HCT116 (cell line): Measurements from ENCODE around the gene SEC16A. TPM values are rescaled to one million over a fixed set of nuclear protein-coding genes. Genes with fewer than 3 reads are reported as not detected.

Source experiments
- ATAC-seq: fragments of 200-7000 bp; cut with Tn5 transposase; 2 replicates; pipeline ENCODE4 v1.9.1; 2020; ENCODE audit warnings: mild to moderate bottlenecking, moderate library complexity
- BruUV-seq: library from RNA; stranded (reverse); fragments of 400-500 nt; replicated peaks from 2 replicates; lab custom pipeline; 2021; lab: Mats Ljungman, UMichigan
- CTCF ChIA-PET: fragments of 300-600 bp; sonication (Branson Sonifier 250); formaldehyde crosslinking; loops from one replicate; lab custom pipeline; 2021; ENCODE audit warnings: antibody characterized with exemption; lab: Charles Lee
- POLR2A ChIA-PET: fragments of 300-600, 350-600 bp; sonication (Branson Sonifier 250); formaldehyde crosslinking; loops from one replicate; lab custom pipeline; 2021; ENCODE audit warnings: antibody characterized with exemption; lab: Charles Lee
- RAD21 ChIA-PET, 2 experiments: fragments of 300-600 bp; sonication (Branson Sonifier 250); formaldehyde crosslinking; loops; one replicate each; lab custom pipeline; 2023; ENCODE audit warnings: low total read pairs in 2 of 2; ENCODE audit not compliant: uncharacterized antibody in 2 of 2, unreplicated experiment in 2 of 2, low non-redundant PET in 1 of 2; lab: Charles Lee
- DNase-seq: peaks from one replicate; pipeline ENCODE4 v3.0.0-alpha.2; 2010; ENCODE audit warnings: low read depth, low spot score
- H2AFZ ChIP-seq: fragments of 200-600 bp; shearing (Covaris generic), sonication (generic); 2 replicates; pipeline ENCODE4 v1.6.1; 2017; ENCODE audit warnings: low read depth, mixed run types, mixed read lengths, antibody characterized with exemption, low read length; ENCODE audit not compliant: poor library complexity, severe bottlenecking
- H3K27ac ChIP-seq: 2 replicates; pipeline ENCODE4 v1.5.1; 2012; ENCODE audit warnings: low read depth, low read length
- H3K27me3 ChIP-seq: fragments of 200-600 bp; sonication (generic); 2 replicates; pipeline ENCODE4 v1.6.1; 2016; ENCODE audit warnings: mixed run types, low read length, mixed read lengths; ENCODE audit not compliant: insufficient read depth
- H3K36me3 ChIP-seq, 2 experiments: fragments of 200-500 bp in 1 of 2; fragments of 200-600 bp in 1 of 2; sonication (Bioruptor generic) in 1 of 2; sonication (generic) in 1 of 2; 2 replicates each; pipeline versions ENCODE4 v1.5.1 to v1.6.1; 2014 to 2016; ENCODE audit warnings: low read length in 2 of 2, inconsistent platforms in 1 of 2, mixed read lengths in 1 of 2, mixed run types in 1 of 2; ENCODE audit not compliant: insufficient read depth in 2 of 2, control insufficient read depth in 1 of 2
- H3K4me1 ChIP-seq, 2 experiments: fragments of 200-600 bp in 1 of 2; sonication (generic) in 1 of 2; 2 replicates each; pipeline versions ENCODE4 v1.5.1 to v1.6.1; 2012 to 2017; ENCODE audit warnings: low read length in 2 of 2, inconsistent platforms in 1 of 2, mild to moderate bottlenecking in 1 of 2, mixed read lengths in 1 of 2, mixed run types in 1 of 2, moderate library complexity in 1 of 2; ENCODE audit not compliant: insufficient read depth in 2 of 2, control insufficient read depth in 1 of 2
- H3K4me2 ChIP-seq: fragments of 200-600 bp; sonication (generic); 2 replicates; pipeline ENCODE4 v1.6.1; 2017; ENCODE audit warnings: mixed run types, low read length, mixed read lengths
- H3K4me3 ChIP-seq, 2 experiments: fragments of 200-600 bp in 1 of 2; sonication (generic) in 1 of 2; replicated peaks in 1 of 2; 2 replicates each; pipeline ENCODE4 v1.5.1; 2011 to 2016; ENCODE audit warnings: low read length in 2 of 2, control low read depth in 1 of 2, low read depth in 1 of 2, mild to moderate bottlenecking in 1 of 2, mixed read lengths in 1 of 2, mixed run types in 1 of 2
- H3K79me2 ChIP-seq: fragments of 200-600 bp; sonication (generic); 2 replicates; pipeline ENCODE4 v1.6.1; 2017; ENCODE audit warnings: mild to moderate bottlenecking, mixed run types, low read length, moderate library complexity, mixed read lengths; ENCODE audit not compliant: insufficient read depth
- H3K9ac ChIP-seq: fragments of 200-600 bp; sonication (generic); 2 replicates; pipeline ENCODE4 v1.6.1; 2016; ENCODE audit warnings: low read length, mixed read lengths
- H3K9me2 ChIP-seq: fragments of 200-600 bp; sonication (generic), shearing (Covaris generic); 2 replicates; pipeline ENCODE4 v1.6.1; 2017; ENCODE audit warnings: mixed run types, mild to moderate bottlenecking, moderate library complexity; ENCODE audit not compliant: insufficient read depth
- H3K9me3 ChIP-seq, 2 experiments: fragments of 200-500 bp in 1 of 2; fragments of 200-600 bp in 1 of 2; sonication (Bioruptor generic) in 1 of 2; sonication (generic) in 1 of 2; 2 replicates each; pipeline ENCODE4 v1.6.1; 2014 to 2017; ENCODE audit warnings: low read length in 2 of 2, mixed read lengths in 2 of 2, inconsistent platforms in 1 of 2, low read depth in 1 of 2, mild to moderate bottlenecking in 1 of 2, mixed run types in 1 of 2, moderate library complexity in 1 of 2; ENCODE audit not compliant: control insufficient read depth in 1 of 2, insufficient read depth in 1 of 2
- H4K20me1 ChIP-seq: fragments of 200-600 bp; sonication (generic), shearing (Covaris generic); 2 replicates; pipeline ENCODE4 v1.6.1; 2017; ENCODE audit warnings: mixed run types, mild to moderate bottlenecking, moderate library complexity; ENCODE audit not compliant: insufficient read depth
- CBX3 ChIP-seq: IDR thresholded peaks from 2 replicates; pipeline ENCODE4 v1.6.1; 2012; ENCODE audit warnings: low read depth
- CEBPB ChIP-seq: IDR thresholded peaks from 2 replicates; pipeline ENCODE4 v1.6.1; 2012; ENCODE audit warnings: low read depth
- ELF1 ChIP-seq: IDR thresholded peaks from 2 replicates; pipeline ENCODE4 v1.6.1; 2012; ENCODE audit warnings: low read depth, borderline replicate concordance
- EZH2phosphoT487 ChIP-seq: fragments of 200-600 bp; IDR thresholded peaks from 2 replicates; pipeline ENCODE4 v1.6.1; 2018; ENCODE audit warnings: antibody characterized with exemption, borderline replicate concordance
- FOSL1 ChIP-seq: IDR thresholded peaks from 2 replicates; pipeline ENCODE4 v1.6.1; 2012; ENCODE audit warnings: low read depth
- POLR2A ChIP-seq: IDR thresholded peaks from 2 replicates; pipeline ENCODE4 v1.7.0; 2011; ENCODE audit warnings: borderline replicate concordance; ENCODE audit not compliant: insufficient read depth, insufficient read length; ENCODE audit errors: extremely low read depth
- SIN3A ChIP-seq: IDR thresholded peaks from 2 replicates; pipeline ENCODE4 v1.6.1; 2012; ENCODE audit warnings: low read depth
- SP1 ChIP-seq: IDR thresholded peaks from 2 replicates; pipeline ENCODE4 v1.6.1; 2012; ENCODE audit warnings: low read depth
- TCF7L2 ChIP-seq: IDR thresholded peaks from 2 replicates; pipeline ENCODE4 v1.7.0; 2011; ENCODE audit warnings: borderline replicate concordance, inconsistent platforms; ENCODE audit not compliant: insufficient read depth, insufficient read length; ENCODE audit errors: extremely low read depth
- intact Hi-C: fragments of 100-400 bp; cut with micrococcal nuclease; formaldehyde crosslinking; loops from 2 replicates; pipeline ENCODE4 v1.10.0; 2022
- total RNA-seq: library from RNA; stranded (reverse); gene quantifications from one replicate; pipeline ENCODE4 v1.2.1, GENCODE V29; 2021; ENCODE audit not compliant: unreplicated experiment
- TF ChIP-seq, protein P1 (sequence below), 3 experiments: fragments of 200-600 bp in 1 of 3; sonication (generic) in 1 of 3; IDR thresholded peaks in 2 of 3; conservative IDR thresholded peaks in 1 of 3; 2 replicates each; pipeline ENCODE4 v1.5.1; 2012 to 2017; ENCODE audit warnings: low read depth in 2 of 3, low read length in 2 of 3, antibody characterized with exemption in 1 of 3, borderline replicate concordance in 1 of 3, control low read depth in 1 of 3, mild to moderate bottlenecking in 1 of 3, mixed read lengths in 1 of 3, mixed run types in 1 of 3, moderate library complexity in 1 of 3; ENCODE audit not compliant: insufficient read depth in 1 of 3
- TF ChIP-seq, protein P2 (sequence below): IDR thresholded peaks from 2 replicates; pipeline ENCODE4 v1.6.1; 2011; ENCODE audit warnings: mild to moderate bottlenecking, low read length, moderate library complexity; ENCODE audit not compliant: insufficient replicate concordance; ENCODE audit errors: extremely low read depth

The SEC16A gene
- total RNA-seq, 1 experiment from 2014 or later, result 49.8 TPM

DNA sequence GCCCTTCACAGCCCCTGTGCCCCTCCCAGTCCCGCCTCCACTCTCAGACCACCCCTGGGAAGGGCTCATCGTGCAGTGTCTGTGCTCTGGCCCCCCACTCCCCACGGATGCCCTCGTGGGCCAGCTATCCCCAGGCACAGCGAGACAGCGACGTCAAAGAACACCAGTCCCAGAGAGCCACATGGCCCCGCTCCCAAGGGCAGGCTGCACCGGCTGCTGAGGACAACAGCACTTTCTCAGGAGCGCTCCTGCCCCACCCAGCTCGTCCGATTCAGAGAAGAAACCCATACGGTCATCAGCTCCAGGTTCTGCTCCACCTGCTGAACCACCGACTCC is 78.1 kb downstream of the SEC16A start:
- no peak for TF ChIP-seq EZH2phosphoT487
- TF ChIP-seq CEBPB, result no peak
- no peak for TF ChIP-seq TCF7L2
- TF ChIP-seq, protein P1, sequence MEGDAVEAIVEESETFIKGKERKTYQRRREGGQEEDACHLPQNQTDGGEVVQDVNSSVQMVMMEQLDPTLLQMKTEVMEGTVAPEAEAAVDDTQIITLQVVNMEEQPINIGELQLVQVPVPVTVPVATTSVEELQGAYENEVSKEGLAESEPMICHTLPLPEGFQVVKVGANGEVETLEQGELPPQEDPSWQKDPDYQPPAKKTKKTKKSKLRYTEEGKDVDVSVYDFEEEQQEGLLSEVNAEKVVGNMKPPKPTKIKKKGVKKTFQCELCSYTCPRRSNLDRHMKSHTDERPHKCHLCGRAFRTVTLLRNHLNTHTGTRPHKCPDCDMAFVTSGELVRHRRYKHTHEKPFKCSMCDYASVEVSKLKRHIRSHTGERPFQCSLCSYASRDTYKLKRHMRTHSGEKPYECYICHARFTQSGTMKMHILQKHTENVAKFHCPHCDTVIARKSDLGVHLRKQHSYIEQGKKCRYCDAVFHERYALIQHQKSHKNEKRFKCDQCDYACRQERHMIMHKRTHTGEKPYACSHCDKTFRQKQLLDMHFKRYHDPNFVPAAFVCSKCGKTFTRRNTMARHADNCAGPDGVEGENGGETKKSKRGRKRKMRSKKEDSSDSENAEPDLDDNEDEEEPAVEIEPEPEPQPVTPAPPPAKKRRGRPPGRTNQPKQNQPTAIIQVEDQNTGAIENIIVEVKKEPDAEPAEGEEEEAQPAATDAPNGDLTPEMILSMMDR (IDR thresholded peaks at IDR 0.05 in 2 of 3, conservative IDR thresholded peaks at IDR 0.05 in 1 of 3; ENCODE audit: borderline replicate concordance in 1 of 3, insufficient read depth in 1 of 3, low read depth in 2 of 3, low read length in 2 of 3), result no peak
- no peak for TF ChIP-seq ELF1
- TF ChIP-seq, protein P2, sequence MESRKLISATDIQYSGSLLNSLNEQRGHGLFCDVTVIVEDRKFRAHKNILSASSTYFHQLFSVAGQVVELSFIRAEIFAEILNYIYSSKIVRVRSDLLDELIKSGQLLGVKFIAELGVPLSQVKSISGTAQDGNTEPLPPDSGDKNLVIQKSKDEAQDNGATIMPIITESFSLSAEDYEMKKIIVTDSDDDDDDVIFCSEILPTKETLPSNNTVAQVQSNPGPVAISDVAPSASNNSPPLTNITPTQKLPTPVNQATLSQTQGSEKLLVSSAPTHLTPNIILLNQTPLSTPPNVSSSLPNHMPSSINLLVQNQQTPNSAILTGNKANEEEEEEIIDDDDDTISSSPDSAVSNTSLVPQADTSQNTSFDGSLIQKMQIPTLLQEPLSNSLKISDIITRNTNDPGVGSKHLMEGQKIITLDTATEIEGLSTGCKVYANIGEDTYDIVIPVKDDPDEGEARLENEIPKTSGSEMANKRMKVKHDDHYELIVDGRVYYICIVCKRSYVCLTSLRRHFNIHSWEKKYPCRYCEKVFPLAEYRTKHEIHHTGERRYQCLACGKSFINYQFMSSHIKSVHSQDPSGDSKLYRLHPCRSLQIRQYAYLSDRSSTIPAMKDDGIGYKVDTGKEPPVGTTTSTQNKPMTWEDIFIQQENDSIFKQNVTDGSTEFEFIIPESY, result no peak
- no peak for TF ChIP-seq FOSL1
- no peak for TF ChIP-seq CBX3
- no peak for TF ChIP-seq POLR2A
- TF ChIP-seq SIN3A, result no peak
- no peak for TF ChIP-seq SP1
- Histone ChIP-seq H3K27ac (no peak overlapping the region), H3K9me2 (no peaks in the 10 kb centered on the region), H3K27me3 (no peaks in the 10 kb centered on the region), H3K36me3 (peaks cover 32 to 39% of the 10 kb centered on the region in 2 experiments; a peak in 3 of 4 replicates), H4K20me1 (no peaks in the 10 kb centered on the region), H3K4me3 (no peak overlapping the region), H2AFZ (no peak overlapping the region), H3K4me2 (no peak overlapping the region), H3K4me1 (peaks cover 4 to 20% of the 10 kb centered on the region in 2 experiments), H3K79me2 (peaks cover 34% of the 10 kb centered on the region), H3K9ac (no peak overlapping the region), H3K9me3 (no peaks in the 10 kb centered on the region)
- intact Hi-C loops, result no loop called here
- ATAC-seq (no peak), DNase-seq (no peak)
- ChIA-PET RAD21 (no interaction called here), POLR2A (no interaction called here), CTCF (no interaction called here)
- no TSS peak for BruUV-seq
